ENCODE data around the gene KLF2.

DNA sequence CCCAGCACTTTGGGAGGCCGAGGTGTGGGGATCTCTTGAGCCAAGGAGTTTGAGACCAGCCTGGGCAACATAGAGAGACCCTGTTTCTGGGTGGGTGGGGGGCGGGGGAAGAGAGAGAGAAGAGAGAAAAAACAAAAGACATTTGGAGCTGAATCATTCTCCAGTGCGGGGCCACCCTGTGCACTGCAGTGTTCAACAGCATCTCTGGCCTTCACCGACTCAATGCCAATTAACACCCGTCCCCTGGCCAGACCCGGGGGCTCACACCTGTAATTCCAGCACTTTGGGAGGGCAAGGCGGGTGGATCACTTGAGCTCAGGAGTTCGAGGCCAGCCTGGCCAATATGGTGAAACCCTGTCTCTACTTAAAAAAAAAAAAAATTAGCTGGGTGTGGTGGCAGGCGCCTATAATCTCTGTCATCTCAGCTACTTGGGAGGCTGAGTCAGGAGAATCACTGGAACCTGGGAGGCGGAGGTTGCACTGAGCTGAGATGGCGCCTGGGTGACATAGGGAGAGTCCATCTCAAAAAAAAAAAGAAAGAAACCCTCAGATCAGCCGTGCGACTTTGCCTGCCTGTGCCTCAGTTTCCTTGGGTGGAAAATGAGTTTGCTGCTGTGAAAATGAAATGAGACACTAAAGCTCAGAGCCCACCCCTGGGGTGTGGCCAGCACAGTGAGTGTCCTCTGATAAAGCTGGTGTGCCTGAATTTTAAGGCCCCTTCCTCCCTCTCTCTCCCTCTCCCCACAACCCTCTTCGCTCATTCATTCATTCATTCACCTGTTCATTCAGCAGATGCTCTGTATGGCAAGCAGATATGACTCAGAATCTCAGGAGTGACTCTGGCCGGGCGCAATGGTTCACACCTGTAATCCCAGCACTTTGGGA is 6.4 kb downstream of the KLF2 start:
- TF ChIP-seq, protein P1, sequence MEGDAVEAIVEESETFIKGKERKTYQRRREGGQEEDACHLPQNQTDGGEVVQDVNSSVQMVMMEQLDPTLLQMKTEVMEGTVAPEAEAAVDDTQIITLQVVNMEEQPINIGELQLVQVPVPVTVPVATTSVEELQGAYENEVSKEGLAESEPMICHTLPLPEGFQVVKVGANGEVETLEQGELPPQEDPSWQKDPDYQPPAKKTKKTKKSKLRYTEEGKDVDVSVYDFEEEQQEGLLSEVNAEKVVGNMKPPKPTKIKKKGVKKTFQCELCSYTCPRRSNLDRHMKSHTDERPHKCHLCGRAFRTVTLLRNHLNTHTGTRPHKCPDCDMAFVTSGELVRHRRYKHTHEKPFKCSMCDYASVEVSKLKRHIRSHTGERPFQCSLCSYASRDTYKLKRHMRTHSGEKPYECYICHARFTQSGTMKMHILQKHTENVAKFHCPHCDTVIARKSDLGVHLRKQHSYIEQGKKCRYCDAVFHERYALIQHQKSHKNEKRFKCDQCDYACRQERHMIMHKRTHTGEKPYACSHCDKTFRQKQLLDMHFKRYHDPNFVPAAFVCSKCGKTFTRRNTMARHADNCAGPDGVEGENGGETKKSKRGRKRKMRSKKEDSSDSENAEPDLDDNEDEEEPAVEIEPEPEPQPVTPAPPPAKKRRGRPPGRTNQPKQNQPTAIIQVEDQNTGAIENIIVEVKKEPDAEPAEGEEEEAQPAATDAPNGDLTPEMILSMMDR (IDR thresholded peaks at IDR 0.05), result no peak
- TF ChIP-seq EZH2 (IDR thresholded peaks at IDR 0.05; ENCODE audit: borderline replicate concordance, insufficient read depth, low read depth, low read length, poor library complexity, severe bottlenecking), result no peak

Data from B cell (primary cell).